HG03558 (cell line): Measurements from ENCODE around the gene TUBA4A.
"Not testable (repeated sequence)": the region's sequence is repeated elsewhere in the genome, so short reads cannot be mapped to it uniquely, and the experiment has no call there.

Source experiments
- ATAC-seq: cut with Tn5 transposase; IDR thresholded peaks from one replicate; pipeline ENCODE4 v1.9.1; 2021; ENCODE audit warnings: moderate number of reproducible peaks; ENCODE audit not compliant: unreplicated experiment; ENCODE audit errors: extremely low read depth

Gene TUBA4A

DNA sequence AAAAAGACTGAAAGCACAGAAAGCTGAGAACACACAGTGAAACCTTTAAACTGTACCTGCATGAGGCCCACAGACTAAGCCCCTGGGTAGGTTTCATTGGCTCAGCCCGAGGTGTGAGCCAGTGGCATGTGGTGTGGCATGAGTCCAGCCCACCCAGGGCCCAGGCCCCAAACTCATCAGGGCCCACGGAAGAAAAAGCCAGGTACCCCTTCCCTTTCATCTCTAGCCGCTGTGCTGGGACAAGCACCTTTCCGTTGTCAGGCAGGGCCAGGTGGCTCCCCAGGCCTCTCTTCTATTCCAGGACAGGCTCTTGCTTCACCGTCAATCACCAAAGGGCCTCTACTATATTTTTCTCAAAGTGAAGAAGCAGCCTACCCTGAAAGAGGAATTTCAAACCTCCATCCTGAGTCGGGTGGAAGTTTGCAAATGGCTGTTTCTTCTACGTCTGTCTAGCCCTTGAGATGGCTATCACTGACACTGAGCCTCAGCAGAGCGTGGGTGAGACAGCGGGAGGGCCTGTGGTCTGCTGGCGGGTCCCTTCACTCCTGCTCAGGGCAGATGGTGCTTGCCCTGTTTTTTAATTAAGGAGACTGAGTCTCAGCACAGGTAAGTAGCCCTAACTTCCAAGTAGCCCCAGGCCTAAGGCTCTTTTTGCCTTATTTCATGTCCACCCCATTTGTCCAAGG lies 34.0 kb upstream of the TUBA4A start:
- ATAC-seq: no peak

DNA sequence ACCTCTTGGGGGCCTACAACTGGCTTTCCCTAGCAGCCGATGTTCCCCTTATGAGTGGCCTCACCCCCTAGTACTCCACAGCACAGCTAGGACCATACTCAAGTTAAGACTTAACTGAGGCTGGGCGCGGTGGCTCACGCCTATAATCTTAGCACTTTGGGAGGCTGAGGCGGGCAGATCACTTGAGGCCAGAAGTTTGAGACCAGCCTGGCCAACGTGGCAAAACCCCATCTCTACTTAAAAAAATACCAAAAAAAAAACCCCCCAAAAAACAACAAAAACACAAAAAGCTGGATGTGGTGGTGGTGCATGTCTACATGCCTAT lies 33.4 kb upstream of the TUBA4A start:
- not testable (repeated sequence) for ATAC-seq

DNA sequence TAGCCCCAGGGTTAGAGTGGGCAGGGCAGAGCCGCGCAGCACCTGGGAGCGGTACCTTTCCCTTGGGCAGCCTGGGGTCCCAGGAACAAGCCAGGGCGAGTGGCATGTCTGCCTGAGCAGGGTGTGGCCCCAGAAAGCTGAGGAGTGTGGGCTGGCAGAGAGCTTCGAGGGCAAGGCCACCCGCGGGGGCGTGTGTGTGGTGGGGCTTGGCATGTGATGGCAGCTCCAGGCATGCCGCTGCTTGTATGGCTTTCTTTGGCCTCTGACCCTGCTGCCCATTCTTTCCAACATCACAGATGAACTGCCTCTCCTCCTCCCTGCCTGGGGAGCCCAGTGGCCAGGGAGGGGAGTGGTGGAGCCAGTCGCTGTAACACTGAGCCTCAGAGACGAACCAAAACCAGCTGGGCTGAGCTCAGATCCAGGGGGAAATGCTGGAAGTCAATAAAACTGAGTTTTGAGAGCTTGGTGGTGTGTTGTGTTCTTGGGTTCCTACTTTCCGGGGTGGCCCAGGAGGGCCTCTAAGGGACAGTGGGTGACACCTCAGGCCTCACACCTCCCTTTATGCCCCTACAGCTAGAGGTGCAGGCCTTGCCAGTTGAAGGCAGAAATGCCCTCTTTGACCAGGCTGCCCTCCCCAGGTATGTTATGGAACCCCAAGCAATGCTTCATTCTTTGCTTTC lies 32.9 kb upstream of the TUBA4A start:
- no peak for ATAC-seq

DNA sequence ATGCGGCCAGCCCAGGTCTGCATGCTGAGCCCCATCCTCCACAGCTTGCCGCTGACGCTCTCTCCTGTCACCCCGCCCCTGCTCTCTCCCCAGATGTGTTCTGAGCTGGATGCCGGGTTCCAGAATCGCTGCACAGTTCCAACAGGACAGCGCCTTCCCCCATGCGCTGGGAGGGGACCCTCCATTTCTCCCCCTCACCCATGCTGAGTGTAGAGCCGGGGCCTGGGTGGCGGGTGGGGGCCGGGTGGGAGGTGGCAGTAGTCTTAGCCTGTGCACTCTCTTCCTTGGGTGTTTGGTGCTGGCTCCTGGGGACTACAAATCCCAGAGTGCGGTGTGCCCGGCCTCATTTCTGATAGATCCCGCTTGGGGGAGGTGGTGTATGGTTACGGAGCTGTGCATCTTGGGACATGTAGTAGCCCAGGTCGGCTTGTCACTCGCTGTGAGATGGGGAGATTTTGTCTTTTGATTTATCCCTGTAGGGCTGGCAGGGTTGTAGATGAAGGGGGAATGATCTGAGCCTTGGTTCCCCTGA lies 32.2 kb upstream of the TUBA4A start:
- no peak for ATAC-seq

DNA sequence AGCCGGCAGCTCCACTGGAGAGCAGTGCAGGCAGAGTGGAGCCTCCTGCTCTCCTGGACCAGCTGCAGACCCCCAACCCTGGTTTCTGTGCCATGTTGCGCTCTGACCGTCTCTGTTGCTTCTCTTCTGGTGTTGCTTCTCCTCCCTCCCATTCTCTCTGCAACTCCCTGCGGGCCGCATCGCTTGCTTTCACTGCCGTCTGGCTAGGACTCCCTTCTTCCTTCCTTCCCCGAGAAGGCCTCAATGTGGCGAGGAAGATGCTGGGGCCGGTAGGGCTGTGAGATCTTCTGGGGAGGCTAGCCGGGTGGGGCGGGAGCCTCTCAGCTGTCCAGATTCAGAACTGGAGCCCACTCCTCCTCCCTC lies 31.6 kb upstream of the TUBA4A start:
- ATAC-seq: no peak

DNA sequence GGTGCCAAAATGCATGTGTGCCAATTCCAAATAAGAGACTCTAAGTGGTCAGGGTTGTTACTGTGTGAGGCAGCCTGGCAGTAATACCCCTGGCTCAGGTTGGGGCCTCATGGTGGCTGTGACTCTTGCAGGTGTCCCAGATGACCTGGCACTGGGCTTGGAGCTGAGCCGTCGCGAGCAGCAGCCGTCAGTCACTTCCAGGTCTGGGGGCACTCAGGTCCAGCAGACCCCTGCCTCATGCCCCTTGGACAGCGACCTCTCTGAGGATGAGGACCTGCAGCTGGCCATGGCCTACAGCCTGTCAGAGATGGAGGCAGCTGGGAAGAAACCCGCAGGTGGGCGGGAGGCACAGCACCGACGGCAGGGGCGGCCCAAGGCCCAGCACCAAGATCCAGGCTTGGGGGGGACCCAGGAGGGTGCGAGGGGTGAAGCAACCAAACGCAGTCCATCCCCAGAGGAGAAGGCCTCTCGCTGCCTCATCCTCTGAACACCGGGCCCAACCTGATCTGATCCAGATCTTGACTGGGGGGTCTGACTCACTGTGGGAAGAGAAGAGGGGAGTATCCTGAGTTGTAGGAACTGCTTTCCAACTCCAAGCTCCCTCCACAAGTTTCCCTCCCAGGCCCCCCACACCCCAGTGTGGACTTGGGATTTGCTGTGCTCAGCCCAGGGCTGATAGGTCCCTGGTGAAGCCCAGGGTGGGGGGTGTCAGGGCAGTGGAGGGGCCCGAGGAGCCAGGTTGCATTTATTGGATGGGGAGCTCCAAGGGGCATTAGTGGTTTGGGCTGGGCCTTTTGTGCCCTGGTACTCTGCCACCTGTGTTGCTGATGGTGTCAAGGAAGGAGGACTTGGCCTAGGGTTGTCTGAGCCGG lies 31.0 kb upstream of the TUBA4A start:
- no peak for ATAC-seq

DNA sequence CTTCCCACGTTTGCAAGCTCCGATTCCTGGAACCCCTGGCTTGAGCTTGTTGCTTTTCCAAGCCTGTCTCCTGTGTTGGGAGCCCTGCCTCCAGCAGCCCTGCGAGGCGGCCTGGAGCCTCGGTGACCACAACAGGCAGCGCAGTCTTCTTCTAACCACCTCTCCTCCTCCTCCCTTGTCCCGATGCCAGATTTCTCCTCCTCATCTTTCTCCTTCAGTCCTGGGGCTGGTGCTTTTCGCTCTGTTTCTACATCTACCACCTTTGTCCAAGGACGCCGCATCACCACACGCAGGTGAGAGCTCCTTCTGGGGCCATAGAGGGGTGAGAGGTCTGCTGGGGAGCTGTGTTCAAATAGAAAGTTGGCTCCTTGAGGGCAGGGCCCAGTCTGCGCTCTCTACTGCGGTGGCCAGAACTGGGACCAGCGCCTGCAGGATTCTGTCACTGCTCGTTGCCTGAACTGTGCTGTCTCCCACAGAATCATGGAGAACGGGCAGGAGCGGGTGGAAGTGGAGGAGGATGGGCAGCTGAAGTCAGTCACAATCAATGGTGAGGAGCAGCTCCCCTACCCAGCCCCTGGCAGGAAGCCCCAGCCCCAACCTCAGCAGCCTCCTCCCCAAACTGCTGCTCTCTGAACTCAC lies 29.3 kb upstream of the TUBA4A start:
- no peak for ATAC-seq

DNA sequence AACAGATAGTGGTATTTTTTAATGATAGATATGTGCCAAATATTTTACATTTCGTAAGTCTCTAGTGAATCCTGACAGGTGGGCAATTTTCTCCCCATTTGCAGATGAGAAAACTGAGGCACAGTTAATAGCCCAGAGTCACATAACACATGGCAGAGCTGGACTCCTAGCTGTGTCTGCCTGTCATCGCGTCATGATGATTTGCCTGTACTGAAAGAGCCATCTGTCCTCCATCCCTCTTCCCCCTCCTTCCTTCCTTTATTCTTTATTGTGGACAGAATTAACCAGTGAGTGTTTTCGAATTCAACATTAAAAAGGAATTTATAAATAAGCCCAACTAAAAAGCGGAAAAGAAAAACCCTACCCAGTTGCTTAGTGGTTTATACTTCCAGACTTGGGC lies 28.7 kb upstream of the TUBA4A start:
- ATAC-seq: no peak

DNA sequence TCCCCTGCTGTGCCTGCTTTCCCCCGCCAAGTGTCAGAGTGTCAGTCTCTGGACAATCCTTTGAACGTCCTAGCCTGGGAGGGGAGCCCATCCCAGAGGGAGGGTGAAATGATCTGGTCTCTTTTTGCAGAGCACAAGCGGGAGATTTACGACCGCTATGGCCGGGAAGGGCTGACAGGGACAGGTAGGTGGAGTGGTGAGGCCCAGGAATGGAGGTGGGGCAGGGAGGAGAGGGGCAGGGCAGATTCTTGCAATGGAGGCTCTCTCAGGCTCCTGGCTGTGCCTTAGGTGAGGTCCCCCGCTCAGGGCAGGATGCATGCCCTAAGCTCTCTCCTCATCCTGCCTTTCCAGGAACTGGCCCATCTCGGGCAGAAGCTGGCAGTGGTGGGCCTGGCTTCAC lies 27.9 kb upstream of the TUBA4A start:
- no peak for ATAC-seq

DNA sequence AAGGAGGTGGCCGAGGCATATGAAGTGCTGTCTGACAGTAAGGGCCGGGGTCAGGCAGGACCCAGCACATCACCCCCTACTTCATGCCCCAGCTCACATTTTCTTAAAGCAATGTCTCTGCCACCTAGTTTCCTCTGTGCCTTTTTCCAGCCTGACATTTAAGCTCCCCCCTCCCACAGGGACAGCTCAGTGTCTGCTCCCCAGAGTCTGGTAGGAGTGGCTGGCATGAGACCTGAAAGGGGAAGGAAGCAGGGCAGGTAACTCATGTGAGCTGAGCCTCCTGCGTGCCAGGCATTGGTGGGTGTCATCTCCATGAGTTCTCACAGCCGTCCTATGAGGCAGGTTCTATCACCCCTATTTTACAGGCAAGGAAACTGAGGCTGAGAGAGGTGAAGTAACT lies 26.9 kb upstream of the TUBA4A start:
- no peak for ATAC-seq

DNA sequence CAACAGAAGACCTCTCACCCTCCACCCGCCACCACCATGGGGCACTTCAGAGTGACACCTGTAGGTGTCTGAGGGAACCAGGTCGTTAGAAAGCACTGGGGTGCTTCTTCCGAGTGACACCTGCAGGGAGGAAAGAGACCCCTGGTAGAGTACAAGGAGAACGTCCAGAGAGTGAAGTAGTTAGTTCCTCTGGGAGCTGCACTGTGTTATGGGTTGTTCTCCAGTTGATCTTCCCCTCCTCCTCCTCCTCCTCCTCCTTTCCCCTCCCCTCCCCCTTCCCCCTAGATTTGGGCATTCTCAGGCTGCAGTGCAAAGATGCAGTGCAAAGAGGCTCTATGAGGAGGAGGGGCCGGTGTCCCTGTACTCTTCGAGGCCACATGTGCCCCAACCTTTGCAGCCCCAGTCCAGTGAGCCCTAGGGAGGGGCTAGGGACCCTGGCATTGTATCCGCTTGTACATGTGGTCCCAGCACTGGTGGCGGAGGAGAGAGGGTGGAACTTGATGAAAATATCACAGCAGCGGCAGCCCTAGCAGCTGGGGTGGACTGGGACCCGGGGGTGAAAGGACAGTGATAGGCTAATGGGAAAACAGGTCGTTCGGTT lies 26.3 kb upstream of the TUBA4A start:
- ATAC-seq: no peak

DNA sequence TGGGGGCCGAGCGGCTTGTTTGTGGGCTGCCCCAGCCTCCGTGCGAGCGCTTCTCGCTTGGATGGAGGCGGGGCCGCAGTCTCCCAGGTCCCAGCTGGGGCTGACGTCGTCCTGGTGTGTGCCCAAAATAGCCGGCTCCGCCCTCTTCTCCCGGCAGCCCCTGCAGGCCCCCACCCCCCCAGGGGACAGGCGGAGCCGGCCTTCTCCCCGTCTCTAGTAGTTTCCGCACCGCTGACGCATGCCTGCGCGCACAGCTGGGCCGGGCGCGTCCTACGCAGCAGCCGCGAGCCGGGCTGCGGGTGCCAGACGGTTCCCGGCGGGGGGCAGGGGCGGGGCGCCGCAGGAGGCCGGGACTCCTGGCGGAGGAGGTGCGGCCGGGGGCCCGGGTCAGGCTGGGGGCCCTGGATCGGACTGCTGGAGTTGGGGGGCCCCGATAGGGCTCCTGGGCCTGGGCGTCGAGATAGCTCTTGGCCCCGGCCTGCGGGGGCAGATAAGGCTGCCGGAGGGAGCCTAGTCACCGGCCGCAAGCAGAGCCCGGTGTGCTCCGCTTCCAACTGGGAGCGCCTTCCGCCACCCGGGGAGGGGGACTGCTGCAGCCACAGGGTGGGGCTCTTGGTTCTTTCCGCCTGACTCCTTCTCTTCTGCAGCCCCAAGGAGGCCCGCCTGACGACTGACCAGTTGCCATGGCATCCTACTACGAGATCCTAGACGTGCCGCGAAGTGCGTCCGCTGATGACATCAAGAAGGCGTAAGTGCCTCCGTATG lies 25.6 kb upstream of the TUBA4A start, which contains the start of gene DNAJB2:
TSS of gene DNAJB2 (plus strand) at position 216 of the 765 bp plus-strand sequence. CDS start at position 684, 468 bp downstream.
- peak; percentile 77 for ATAC-seq

DNA sequence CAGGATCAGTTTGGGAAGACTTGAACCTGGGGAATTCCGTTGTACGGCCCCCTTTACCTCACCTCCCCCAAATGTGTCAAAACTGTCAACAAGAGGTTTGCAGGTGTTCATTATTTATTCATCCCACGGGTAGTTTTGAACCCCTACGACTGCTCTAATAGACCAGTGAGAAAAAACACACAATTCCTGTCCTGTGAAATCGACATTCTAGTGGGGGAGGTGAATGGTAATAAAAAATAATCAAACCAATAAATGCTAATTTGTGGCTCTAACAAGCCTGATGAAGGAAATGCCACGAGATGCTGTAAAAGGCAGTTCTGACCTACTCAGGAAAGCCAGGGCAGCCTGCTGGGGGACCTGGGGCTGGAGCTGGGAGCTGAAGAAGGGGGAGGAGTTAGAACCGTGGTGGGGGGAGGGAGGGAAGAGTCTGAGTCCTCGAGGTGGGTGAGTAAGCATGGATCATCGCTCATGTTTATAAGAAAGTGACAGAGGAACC lies 25.0 kb upstream of the TUBA4A start:
- no peak for ATAC-seq

DNA sequence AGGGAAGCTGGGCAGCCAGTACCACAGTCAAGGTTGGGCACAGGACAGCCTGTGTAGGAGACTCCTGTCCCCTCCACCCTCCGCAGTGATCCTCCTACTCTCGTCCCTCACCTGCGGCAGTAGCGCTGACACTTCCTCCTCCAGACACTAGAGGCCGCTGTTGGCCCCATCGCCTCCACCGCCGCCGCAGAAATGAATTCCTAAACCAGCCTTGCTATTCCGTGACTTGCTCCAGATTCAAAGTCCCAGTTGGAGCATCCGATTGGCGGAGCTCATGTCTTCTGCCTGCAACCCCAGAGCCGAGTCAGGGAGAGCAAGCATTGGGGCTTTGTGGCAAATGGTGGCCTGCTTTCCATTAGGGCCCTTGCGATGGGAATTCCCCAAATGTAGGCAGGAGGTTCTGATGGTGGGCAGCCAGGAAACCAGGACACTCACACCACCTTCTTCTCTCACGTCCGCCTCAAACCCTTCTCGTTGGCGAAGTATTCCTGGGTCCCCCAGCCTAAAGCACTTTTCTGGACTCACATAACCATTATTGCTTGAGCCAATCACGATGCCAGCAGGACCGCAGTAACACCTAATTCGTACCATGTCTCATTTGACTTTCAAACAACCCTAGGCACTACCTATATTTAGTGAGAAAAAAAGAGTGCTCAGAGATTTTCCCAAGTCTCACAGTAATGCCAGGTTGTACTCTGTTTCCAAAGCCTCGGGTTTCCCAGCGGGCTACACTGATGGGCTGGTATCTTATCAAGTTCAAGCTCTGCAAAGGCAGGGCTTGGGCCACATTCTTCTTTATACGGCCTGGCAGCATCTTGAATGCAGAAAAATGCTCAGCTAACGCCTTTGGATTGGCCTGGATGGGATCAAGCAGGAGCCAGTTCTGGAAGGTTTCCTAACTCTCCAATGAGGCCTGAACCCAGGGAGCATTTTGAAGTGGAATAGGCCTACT lies 24.3 kb upstream of the TUBA4A start:
- ATAC-seq: no peak

DNA sequence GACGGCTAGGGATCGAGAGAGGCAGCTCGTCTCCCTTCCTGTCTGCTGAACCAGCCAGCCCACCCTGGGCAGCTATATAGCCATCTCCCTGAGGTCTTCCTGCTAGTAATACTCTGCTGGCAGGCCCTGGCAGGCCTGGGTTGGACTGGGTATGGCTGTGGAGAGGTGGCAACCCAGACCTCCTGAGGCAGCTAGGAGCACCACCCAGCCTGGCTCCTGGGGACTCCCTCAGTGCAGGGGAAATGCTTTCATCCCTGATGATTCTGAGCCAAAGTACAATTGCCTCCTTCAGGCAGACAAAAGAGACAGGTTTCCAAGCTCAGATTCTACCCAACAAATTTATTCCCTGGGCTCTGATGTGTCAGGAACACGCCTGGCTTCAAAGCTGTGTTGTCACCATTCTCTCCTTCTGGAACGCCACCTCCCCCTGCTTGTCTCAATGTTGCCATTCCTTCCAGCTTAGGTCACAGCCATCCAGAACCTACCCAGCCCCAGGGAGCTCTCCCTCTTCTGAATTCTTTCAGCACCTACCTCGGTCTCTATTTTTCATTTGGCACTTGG lies 20.7 kb upstream of the TUBA4A start:
- ATAC-seq: no peak

DNA sequence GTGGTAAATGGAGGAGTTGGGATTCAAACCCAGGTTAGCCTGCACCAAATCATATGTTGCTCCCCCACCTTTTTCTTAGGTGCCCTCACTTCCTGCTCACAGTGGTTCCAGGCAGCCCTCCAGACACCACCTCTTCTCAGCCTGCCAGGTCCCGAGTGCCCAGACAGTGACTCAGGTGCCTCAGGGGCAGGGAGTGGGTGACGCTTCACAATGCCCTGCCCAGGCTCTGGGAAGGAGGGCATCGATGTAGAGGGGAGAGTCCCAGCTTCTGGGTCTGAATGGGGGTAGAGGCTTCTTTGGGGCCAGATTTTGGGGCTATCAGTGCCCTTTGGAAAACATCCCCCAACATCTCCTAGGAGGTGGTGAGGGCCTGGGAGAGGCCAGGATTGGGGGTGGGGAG lies 20.2 kb upstream of the TUBA4A start:
- ATAC-seq: no peak

DNA sequence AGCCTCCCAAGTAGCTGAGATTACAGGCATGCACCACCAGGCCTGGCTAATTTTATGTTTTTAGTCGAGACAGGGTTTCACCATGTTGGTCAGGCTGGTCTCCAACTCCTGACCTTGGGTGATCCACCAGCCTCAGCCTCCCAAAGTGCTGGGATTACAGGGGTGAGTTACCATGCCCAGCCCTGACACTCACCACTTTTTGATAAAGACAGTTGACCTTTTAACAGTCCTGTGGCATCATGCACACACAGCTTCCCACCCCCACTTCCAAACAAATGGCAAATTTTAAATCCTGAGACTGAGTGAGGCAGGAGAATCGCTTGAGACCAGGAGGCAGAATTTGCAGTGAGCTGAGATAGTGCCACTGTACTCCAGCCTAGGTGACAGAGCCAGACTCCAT lies 19.3 kb upstream of the TUBA4A start:
- no peak for ATAC-seq

DNA sequence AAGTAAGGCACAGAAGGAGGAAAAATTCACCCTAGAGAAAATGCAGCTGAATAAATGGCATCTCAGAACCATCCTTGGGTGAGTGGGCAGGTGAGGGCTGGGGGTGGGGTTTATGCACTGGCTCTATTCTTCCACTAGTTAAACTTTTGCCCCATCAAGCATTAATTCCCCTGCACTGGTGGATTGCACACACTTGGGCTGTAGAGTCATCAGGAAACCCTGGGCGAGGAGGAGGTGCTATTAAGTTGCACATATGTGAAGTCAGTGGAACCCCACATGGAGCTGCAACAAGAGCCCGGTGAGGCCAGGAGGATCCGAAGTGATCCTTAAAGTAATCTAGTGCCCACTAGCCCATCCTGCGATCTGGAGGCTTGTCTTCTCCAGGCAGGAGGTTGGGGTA lies 18.6 kb upstream of the TUBA4A start:
- ATAC-seq: no peak
